HFFc6 (cell line): ENCODE measurements around the gene ITGAE. TPM values are rescaled to one million over a fixed set of nuclear protein-coding genes. Genes with fewer than 3 reads are reported as not detected.

ENCODE experiments used
- DNase-seq: peaks from one replicate; pipeline ENCODE4 v3.0.0-alpha.2; 2018
- H3K27ac Mint-ChIP-seq: 2 replicates; pipeline ENCODE4 v1.8.0; 2020; ENCODE audit warnings: mild to moderate bottlenecking, mixed read lengths
- H3K27me3 Mint-ChIP-seq: 2 replicates; pipeline ENCODE4 v1.8.0; 2021; ENCODE audit warnings: mild to moderate bottlenecking, moderate library complexity, mixed read lengths; ENCODE audit not compliant: insufficient read depth
- H3K36me3 Mint-ChIP-seq: 2 replicates; pipeline ENCODE4 v1.8.0; 2021; ENCODE audit warnings: low read depth, mixed read lengths
- H3K4me1 Mint-ChIP-seq: 2 replicates; pipeline ENCODE4 v1.8.0; 2020; ENCODE audit warnings: low read depth, mixed read lengths
- H3K4me3 Mint-ChIP-seq: 2 replicates; pipeline ENCODE4 v1.8.0; 2020; ENCODE audit warnings: mild to moderate bottlenecking, moderate library complexity, mixed read lengths
- H3K9me3 Mint-ChIP-seq: 2 replicates; pipeline ENCODE4 v1.8.0; 2020; ENCODE audit warnings: mild to moderate bottlenecking, mixed read lengths
- CTCF ChIP-seq: fragments of 200-600 bp; sonication (generic); IDR thresholded peaks from 2 replicates; pipeline ENCODE4 v1.5.0; 2021; ENCODE audit warnings: antibody characterized with exemption, mild to moderate bottlenecking
- total RNA-seq, 6 experiments: library from RNA; stranded (reverse); fragmentation: NEBNext Ultra II Directional; extraction: Animal tissue kit (Norgen Biotek cat#: 25700); gene quantifications; 2 replicates in 1 of 6; 3 replicates in 5 of 6; pipeline ENCODE4 v1.2.3, GENCODE V29; 2021

The ITGAE gene
- total RNA-seq, 6 experiments from 2014 or later, result 28.2 to 35.0 (median 30.8) TPM

- peaks cover 22% of the 10 kb centered on the region for H3K4me1 Mint-ChIP-seq
- peaks cover 50% of the 10 kb centered on the region for H3K36me3 Mint-ChIP-seq
- H3K4me3 Mint-ChIP-seq, result no peak overlapping the region
- no peaks in the 10 kb centered on the region for H3K27me3 Mint-ChIP-seq
- H3K27ac Mint-ChIP-seq, result peak overlapping the region; percentile 84
- TF ChIP-seq CTCF, result no peak
- H3K9me3 Mint-ChIP-seq, result no peaks in the 10 kb centered on the region
- peak; percentile 72 for DNase-seq
These were observed 25.2 kb upstream of the ITGAE start for GRCh38 chr17:3826191-3826590.

GRCh38 chr17:3821101-3821500 is 20.1 kb upstream of the ITGAE start:
- Mint-ChIP-seq H3K4me3 (no peak overlapping the region), H3K27ac (no peak overlapping the region), H3K36me3 (peaks cover 39% of the 10 kb centered on the region)

GRCh38 chr17:3818786-3819185 is 17.8 kb upstream of the ITGAE start:
- Mint-ChIP-seq H3K27me3 (no peaks in the 10 kb centered on the region), H3K4me1 (no peaks in the 10 kb centered on the region), H3K9me3 (no peaks in the 10 kb centered on the region), H3K4me3 (no peak overlapping the region), H3K36me3 (peaks cover 17% of the 10 kb centered on the region; the same call in 1 of the 2 replicates), H3K27ac (no peak overlapping the region)
- no peak for DNase-seq
- no peak for TF ChIP-seq CTCF

More at GRCh38 chr17:3821101-3821500, 20.1 kb upstream of the ITGAE start:
- TF ChIP-seq CTCF, result no peak
- Mint-ChIP-seq H3K4me1 (peaks cover 6% of the 10 kb centered on the region), H3K27me3 (no peaks in the 10 kb centered on the region), H3K9me3 (no peaks in the 10 kb centered on the region)
- DNase-seq, result no peak

GRCh38 chr17:3817851-3818605 is 17.0 kb upstream of the ITGAE start:
- H3K4me1 Mint-ChIP-seq, result no peaks in the 10 kb centered on the region
- no peak for TF ChIP-seq CTCF
- DNase-seq, result no peak
- H3K4me3 Mint-ChIP-seq, result no peak overlapping the region
- H3K9me3 Mint-ChIP-seq, result no peaks in the 10 kb centered on the region
- H3K27me3 Mint-ChIP-seq, result no peaks in the 10 kb centered on the region
- H3K36me3 Mint-ChIP-seq, result peaks cover 14% of the 10 kb centered on the region; the same call in 1 of the 2 replicates
- H3K27ac Mint-ChIP-seq, result no peak overlapping the region

GRCh38 chr17:3815925-3816324 is 14.9 kb upstream of the ITGAE start:
- no peaks in the 10 kb centered on the region for H3K27me3 Mint-ChIP-seq
- H3K9me3 Mint-ChIP-seq, result no peaks in the 10 kb centered on the region
- DNase-seq, result no peak
- peak; percentile 50 for TF ChIP-seq CTCF
- H3K36me3 Mint-ChIP-seq, result peaks cover 11% of the 10 kb centered on the region; the same call in 1 of the 2 replicates
- no peak overlapping the region for H3K27ac Mint-ChIP-seq
- no peak overlapping the region for H3K4me3 Mint-ChIP-seq
- no peaks in the 10 kb centered on the region for H3K4me1 Mint-ChIP-seq
